ENCODE data around the gene GPR62. TPM values are rescaled to one million over a fixed set of nuclear protein-coding genes. Genes with fewer than 3 reads are reported as not detected.

Gene GPR62, protein sequence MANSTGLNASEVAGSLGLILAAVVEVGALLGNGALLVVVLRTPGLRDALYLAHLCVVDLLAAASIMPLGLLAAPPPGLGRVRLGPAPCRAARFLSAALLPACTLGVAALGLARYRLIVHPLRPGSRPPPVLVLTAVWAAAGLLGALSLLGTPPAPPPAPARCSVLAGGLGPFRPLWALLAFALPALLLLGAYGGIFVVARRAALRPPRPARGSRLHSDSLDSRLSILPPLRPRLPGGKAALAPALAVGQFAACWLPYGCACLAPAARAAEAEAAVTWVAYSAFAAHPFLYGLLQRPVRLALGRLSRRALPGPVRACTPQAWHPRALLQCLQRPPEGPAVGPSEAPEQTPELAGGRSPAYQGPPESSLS
- total RNA-seq: 0.05 TPM in 1 of 2 replicates, not detected in the other

DNA sequence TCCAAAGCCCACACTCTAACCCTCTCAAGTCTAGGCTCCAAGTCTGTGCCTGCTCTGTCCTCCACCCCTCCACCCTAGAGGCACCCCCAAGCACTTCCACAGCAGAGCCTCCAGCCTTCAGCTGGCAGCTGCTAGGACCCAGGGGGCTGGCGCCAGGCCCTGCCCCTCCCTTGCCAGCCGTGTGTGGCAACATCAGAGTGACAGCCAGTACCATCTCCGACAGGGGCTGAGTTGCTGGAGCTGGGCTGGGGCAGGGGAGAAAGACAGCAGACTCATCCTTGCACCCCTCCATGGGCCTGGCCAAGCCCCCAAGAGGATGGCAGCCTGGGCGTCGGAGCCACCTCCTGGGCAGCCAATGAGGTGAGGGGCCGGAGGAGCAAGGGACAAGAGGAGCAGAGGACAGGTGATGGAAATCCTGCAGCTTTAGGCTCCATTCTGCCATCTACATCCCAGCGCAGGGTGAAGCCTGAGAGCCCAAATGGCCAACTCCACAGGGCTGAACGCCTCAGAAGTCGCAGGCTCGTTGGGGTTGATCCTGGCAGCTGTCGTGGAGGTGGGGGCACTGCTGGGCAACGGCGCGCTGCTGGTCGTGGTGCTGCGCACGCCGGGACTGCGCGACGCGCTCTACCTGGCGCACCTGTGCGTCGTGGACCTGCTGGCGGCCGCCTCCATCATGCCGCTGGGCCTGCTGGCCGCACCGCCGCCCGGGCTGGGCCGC, at the start of gene GPR62:
Gene GPR62 (plus strand): TSS at position 207 of the 718 bp plus-strand sequence. CDS start 272 bp downstream, at position 479.

DNA sequence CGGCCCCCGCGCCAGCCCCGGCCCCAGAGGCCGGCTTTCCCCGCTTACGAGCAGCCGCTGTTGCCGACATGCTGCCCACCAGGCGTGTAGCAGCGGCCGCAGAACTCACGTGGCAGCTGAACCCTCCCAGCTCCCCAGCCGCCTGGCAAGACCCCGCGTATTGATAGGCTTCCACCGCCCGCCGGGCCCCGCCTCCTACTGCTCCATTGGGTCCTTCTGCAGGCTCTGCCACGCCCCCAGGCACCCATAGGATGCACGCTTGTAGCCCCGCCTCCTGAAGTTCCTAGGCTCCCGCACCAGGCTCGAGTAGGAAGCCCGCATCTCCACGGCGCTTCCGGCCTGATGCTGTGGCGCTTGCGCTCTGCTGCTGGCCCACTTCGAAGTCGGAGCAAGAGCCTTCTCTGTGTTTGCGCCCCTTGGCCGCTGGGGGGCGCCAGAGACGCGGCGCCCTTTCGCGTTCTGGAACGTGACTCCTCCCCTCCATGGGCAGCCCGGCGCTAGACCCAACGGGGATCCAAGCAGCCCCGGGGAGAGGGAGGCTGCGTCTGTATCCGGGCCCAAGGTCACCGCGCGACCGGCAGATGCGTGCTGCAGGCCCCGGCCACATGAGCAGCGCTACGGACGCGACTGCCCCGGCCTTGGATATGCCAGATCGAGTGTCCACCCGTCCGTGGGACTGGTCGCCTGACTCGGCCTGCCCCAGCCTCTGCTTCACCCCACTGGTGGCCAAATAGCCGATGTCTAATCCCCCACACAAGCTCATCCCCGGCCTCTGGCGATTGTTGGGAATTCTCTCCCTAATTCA, 13.2 kb upstream of the GPR62 start, which contains the start of the genes PARP3 and RRP9:
Gene PARP3 (plus strand): TSS at position 566 of the 805 bp plus-strand sequence. CDS start 993 bp downstream, outside the sequence.
Gene RRP9 (minus strand): TSS at position 107 of the 805 bp plus-strand sequence. CDS start 37 bp downstream, at position 70.

DNA sequence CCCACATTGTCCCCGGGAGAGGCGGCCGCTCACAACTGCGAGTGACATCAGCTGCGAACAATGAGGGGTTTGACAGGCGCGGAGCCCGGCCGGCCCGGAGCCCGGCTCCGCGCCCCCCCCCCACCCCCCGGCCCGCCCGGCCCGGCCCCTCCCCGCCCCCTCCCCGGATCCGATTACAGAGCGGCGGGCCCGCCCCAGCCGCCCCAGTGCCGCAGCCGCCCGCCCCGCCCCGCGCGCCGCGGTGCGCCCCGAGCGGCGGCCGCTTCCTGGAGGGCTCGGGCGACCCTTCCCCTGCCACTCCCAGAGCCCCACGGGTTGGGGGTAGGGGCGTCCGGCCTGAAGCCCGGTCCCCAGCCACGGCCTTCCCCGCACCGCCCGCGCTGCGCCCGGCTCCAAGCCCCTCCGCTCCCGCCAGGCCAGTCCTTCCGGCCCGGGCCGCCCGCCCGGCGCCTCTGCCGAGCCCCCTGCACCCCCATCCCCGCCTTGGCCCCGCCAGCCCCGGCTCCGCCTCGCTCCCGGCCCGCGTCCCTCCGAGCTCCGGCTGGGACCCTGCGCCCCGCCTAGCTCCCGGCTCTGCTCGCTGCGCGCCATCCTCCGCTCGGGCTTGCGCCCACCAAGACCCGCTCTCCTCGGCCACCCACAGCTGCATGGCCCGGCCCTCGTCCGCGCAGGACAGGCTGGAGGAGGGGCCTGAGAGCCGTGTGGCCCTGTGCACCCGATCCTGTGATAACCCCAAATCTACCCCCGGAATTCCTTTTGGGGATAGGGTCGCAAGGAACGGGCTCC, 12.4 kb downstream of the GPR62 start, which contains the start of gene PCBP4:
Gene PCBP4 (minus strand): TSS at position 71 of the 786 bp plus-strand sequence. CDS start 6,214 bp downstream, outside the sequence.

DNA sequence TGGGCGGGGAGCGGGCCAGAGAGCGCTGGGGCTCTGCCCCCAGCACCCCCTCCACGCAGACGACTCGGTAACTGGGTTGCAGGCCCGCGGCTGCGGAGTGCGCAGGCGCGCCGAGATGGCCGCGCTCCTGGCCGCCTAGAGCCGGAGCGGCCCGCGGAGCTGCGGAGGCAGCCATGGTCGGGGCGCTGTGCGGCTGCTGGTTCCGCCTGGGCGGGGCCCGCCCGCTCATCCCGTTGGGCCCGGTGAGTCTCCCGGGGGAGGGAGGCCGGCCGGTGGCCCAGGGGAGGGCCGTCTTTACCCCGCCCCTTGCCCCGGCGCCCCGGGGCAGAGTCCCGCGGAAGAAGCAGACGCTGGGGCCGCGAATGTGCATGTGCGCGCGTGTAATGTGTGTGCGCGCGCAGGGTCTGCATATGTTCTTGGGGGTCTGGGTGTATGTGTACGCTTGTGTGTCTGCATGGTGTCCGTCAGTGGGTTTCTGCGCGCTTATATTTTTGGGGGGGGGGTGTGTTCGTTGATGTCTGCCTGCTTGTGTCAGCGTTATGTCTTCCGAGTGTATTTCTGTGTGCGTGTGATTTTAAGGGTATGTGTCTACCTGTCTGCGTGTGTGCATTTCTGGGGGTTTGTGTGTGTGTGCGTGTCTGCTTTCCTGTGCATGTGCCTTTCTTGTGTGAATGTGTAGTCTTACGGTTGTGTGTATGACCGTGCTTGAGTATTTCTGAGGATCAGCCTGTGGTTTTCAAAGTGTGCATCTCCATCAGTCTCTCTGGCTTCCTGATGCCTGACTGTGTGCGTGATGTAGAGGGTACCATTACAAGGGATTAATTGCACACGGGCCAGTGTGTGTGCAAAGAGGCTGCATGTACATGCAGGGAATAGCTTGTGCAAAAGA, 20.0 kb downstream of the GPR62 start, which contains the start of gene ABHD14A:
Gene ABHD14A (plus strand): TSS at position 102 of the 889 bp plus-strand sequence. CDS start 72 bp downstream, at position 174.

DNA sequence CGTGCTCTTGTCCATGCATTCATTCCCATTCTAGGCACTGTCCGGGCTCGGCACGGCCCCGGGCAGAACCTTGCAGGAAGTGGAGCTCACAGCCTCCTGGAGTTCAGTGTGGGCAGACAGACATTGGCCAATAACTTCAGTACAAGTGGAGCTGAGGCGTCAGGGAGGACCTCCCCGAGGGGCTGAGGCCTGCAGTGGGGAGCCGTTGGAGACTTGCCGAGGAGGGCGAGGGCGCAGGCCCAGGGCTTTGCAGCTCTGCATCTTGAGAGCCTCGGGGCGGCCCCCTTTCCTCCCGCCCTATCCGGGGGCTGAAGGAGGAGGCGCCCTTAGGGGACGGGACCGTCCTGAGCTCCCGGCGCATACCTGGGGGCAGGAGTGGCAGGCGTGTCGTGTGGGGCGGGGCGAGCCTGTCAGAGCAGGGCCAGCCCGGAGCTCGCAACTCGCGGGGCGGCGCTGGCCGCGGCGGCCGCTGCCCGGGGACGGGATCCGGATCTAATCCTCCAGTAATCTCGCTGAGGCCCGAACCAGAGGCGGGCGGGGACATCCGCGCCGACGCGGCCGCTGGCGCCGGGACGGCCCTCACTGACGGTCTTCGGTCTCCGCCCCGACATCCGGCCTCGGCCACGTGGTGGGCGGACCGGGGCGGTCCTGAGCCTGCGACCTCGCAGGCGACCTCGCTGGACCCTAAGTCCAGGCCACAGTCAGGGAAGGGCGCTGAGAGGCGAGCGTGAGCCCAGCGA, 27.8 kb downstream of the GPR62 start, which contains the start of gene ACY1:
Gene ACY1 (plus strand): TSS at position 698 of the 740 bp plus-strand sequence. CDS start 530 bp downstream, outside the sequence.

DNA sequence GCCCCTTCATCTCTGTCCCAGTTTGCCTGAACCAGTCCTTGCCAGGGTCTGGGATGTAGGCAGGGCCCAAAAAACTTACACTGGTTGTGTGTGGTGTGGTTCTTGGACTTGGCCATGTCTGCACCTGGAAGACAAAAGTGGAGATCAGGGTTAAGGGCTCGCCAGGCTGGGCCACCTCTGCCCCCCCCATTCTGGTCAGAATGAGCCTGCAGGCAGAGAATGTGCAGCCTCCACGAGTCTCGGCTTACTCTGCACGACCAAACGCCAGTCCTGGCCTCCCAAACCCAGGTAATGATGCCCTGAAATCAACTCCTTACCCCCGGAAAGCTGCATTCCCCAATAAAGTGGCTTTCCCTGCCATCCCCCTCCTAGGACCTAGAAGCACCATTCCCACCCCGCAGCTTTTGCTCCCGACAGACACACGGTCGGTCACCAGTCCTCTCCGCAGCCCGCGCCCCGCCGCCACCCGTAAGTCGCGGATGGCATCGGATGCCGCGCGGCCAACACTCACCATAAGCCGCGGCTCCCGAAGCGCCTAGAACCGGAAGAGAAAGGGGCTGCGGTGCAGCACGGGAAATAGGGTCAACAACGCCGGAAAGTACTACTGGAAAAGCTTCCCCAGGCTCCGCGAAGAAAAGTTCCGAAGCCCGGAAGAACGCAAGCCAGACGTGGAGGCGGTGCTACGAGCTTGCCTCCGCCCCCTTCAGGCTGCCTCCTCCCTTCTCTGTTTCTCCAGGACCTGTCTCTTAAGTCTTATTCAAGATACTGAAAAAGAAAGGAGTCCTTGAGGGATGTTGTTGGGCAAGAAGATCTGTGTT, 40.4 kb downstream of the GPR62 start, which contains the start of gene RPL29:
Gene RPL29 (minus strand): TSS at position 550 of the 818 bp plus-strand sequence. CDS start 434 bp downstream, at position 116.

Other genes with a start within 250 kb of the GPR62 start
- 0.09 TPM in 1 of 2 replicates, not detected in the other for gene GRM2, start 248.3 kb upstream of the GPR62 start, total RNA-seq
- gene IQCF6, start 176.1 kb upstream of the GPR62 start, total RNA-seq: not detected in 2 replicates
- gene IQCF2, start 93.8 kb upstream of the GPR62 start, total RNA-seq: not detected in 2 replicates
- gene IQCF5, start 79.8 kb upstream of the GPR62 start, total RNA-seq: not detected in 2 replicates
- not detected in 2 replicates for gene IQCF1, start 52.0 kb upstream of the GPR62 start, total RNA-seq
- 26.3 and 30.3 TPM in 2 replicates for gene RRP9, start 13.5 kb upstream of the GPR62 start, total RNA-seq
- 10.4 and 31.0 TPM in 2 replicates for gene PARP3, start 13.0 kb upstream of the GPR62 start, total RNA-seq
- gene PCBP4, start 12.1 kb downstream of the GPR62 start, total RNA-seq: 44.5 and 89.4 TPM in 2 replicates
- 20.8 and 25.9 TPM in 2 replicates for gene ABHD14B, start 18.7 kb downstream of the GPR62 start, total RNA-seq
- 11.8 and 21.1 TPM in 2 replicates for gene ABHD14A, start 19.7 kb downstream of the GPR62 start, total RNA-seq
- gene ACY1, start 28.2 kb downstream of the GPR62 start, total RNA-seq: 37.8 and 38.3 TPM in 2 replicates
- gene RPL29, start 40.5 kb downstream of the GPR62 start, total RNA-seq: 572 and 1,193 TPM in 2 replicates
- 5.9 and 12.9 TPM in 2 replicates for gene DUSP7, start 101.2 kb downstream of the GPR62 start, total RNA-seq
- gene POC1A, start 199.0 kb downstream of the GPR62 start, total RNA-seq: 1.5 and 5.7 TPM in 2 replicates
- gene ALAS1, start 242.8 kb downstream of the GPR62 start, total RNA-seq: 46.3 and 53.3 TPM in 2 replicates